GM15510 (cell line): ENCODE results near the gene UQCR11.

Experiments
- POLR2A ChIP-seq: IDR thresholded peaks from 3 replicates; pipeline ENCODE4 v1.6.1; 2011; ENCODE audit warnings: borderline replicate concordance; ENCODE audit not compliant: insufficient read length; ENCODE audit errors: extremely low read depth

The UQCR11 gene

GRCh38 chr19:1575323-1576241, 29.7 kb downstream of the UQCR11 start:
- no peak for TF ChIP-seq POLR2A

- no peak for TF ChIP-seq POLR2A
Measured at GRCh38 chr19:1574354-1575136, 30.7 kb downstream of the UQCR11 start.

GRCh38 chr19:1572795-1573194, 32.5 kb downstream of the UQCR11 start:
- no peak for TF ChIP-seq POLR2A

GRCh38 chr19:1571358-1571757, 33.9 kb downstream of the UQCR11 start:
- no peak for TF ChIP-seq POLR2A

- no peak for TF ChIP-seq POLR2A
Measured at GRCh38 chr19:1570836-1571235, 34.4 kb downstream of the UQCR11 start.

- TF ChIP-seq POLR2A = no peak
Measured at GRCh38 chr19:1569997-1570396, 35.3 kb downstream of the UQCR11 start.

- TF ChIP-seq POLR2A = no peak
Measured at GRCh38 chr19:1568320-1569019, 36.8 kb downstream of the UQCR11 start, which contains the start of gene MEX3D. MEX3D (minus strand) TSS chr19:1568325; CDS start chr19:1568058, 267 bp downstream.

- TF ChIP-seq POLR2A = no peak
Measured at GRCh38 chr19:1567848-1568227, 37.4 kb downstream of the UQCR11 start.

- TF ChIP-seq POLR2A = no peak
Measured at GRCh38 chr19:1567116-1567847, 38.0 kb downstream of the UQCR11 start.

GRCh38 chr19:1566392-1567115, 38.7 kb downstream of the UQCR11 start:
- no peak for TF ChIP-seq POLR2A

GRCh38 chr19:1563251-1563650, 42.0 kb downstream of the UQCR11 start:
- TF ChIP-seq POLR2A = no peak

GRCh38 chr19:1561236-1561842, 43.9 kb downstream of the UQCR11 start:
- no peak for TF ChIP-seq POLR2A

GRCh38 chr19:1560286-1560882, 44.9 kb downstream of the UQCR11 start:
- TF ChIP-seq POLR2A = no peak
